Astrocyte (in vitro differentiated cells and primary cell): Measurements from ENCODE around the gene DYNLT5. TPM values are rescaled to one million over a fixed set of nuclear protein-coding genes. Genes with fewer than 3 reads are reported as not detected.
"Not testable (repeated sequence)": the region's sequence is repeated elsewhere in the genome, so short reads cannot be mapped to it uniquely, and the experiment has no call there.

Experiments
- DNase-seq: peaks from one replicate; pipeline ENCODE4 v3.0.0-alpha.2; 2010; ENCODE audit warnings: low read depth
- FAIRE-seq: peaks from 2 replicates; lab custom pipeline; 2011; peaks lifted over from hg19 to GRCh38; lab: Jason Lieb, UNC
- H2AFZ ChIP-seq: 2 replicates; pipeline ENCODE4 v1.6.0; 2012; ENCODE audit warnings: low read depth, low read length, inconsistent platforms
- H3K27ac ChIP-seq: 2 replicates; pipeline ENCODE4 v1.5.1; 2011; ENCODE audit warnings: low read depth, low read length, inconsistent platforms
- H3K27me3 ChIP-seq: 2 replicates; pipeline ENCODE4 v1.6.0; 2011; ENCODE audit warnings: low read length, inconsistent platforms; ENCODE audit not compliant: insufficient read depth
- H3K36me3 ChIP-seq: 2 replicates; pipeline ENCODE4 v1.5.1; 2011; ENCODE audit warnings: low read length, inconsistent platforms; ENCODE audit not compliant: insufficient read depth
- H3K4me1 ChIP-seq: 2 replicates; pipeline ENCODE4 v1.5.1; 2011; ENCODE audit warnings: low read length, inconsistent platforms; ENCODE audit not compliant: insufficient read depth
- H3K4me2 ChIP-seq: 2 replicates; pipeline ENCODE4 v1.6.0; 2012; ENCODE audit warnings: low read length, inconsistent platforms
- H3K4me3 ChIP-seq: 2 replicates; pipeline ENCODE4 v1.5.1; 2011; ENCODE audit warnings: low read depth, mild to moderate bottlenecking, low read length, inconsistent platforms; ENCODE audit not compliant: insufficient read depth
- H3K79me2 ChIP-seq: 2 replicates; pipeline ENCODE4 v1.6.0; 2012; ENCODE audit warnings: mild to moderate bottlenecking, low read length, inconsistent platforms; ENCODE audit not compliant: insufficient read depth
- H3K9ac ChIP-seq: 2 replicates; pipeline ENCODE4 v1.6.0; 2012; ENCODE audit warnings: mild to moderate bottlenecking, low read length, inconsistent platforms
- H3K9me3 ChIP-seq: 2 replicates; pipeline ENCODE4 v1.5.1; 2012; ENCODE audit warnings: low read depth, mild to moderate bottlenecking, low read length, inconsistent platforms; ENCODE audit not compliant: insufficient read depth
- H4K20me1 ChIP-seq: 2 replicates; pipeline ENCODE4 v1.6.0; 2012; ENCODE audit warnings: low read length, inconsistent platforms; ENCODE audit not compliant: insufficient read depth
- H3K27ac Mint-ChIP-seq: one replicate; pipeline ENCODE4 v1.8.0; 2021; ENCODE audit warnings: mild to moderate bottlenecking, mixed read lengths; ENCODE audit not compliant: unreplicated experiment
- H3K27me3 Mint-ChIP-seq: one replicate; pipeline ENCODE4 v1.8.0; 2021; ENCODE audit warnings: low read depth, mixed read lengths; ENCODE audit not compliant: unreplicated experiment
- H3K36me3 Mint-ChIP-seq: one replicate; pipeline ENCODE4 v1.8.0; 2021; ENCODE audit warnings: low read depth, mixed read lengths; ENCODE audit not compliant: unreplicated experiment
- H3K4me1 Mint-ChIP-seq: one replicate; pipeline ENCODE4 v1.8.0; 2021; ENCODE audit warnings: low read depth, mixed read lengths; ENCODE audit not compliant: unreplicated experiment
- H3K4me3 Mint-ChIP-seq: one replicate; pipeline ENCODE4 v1.8.0; 2021; ENCODE audit warnings: mild to moderate bottlenecking, moderate library complexity, mixed read lengths; ENCODE audit not compliant: unreplicated experiment
- H3K9me3 Mint-ChIP-seq: one replicate; pipeline ENCODE4 v1.8.0; 2021; ENCODE audit warnings: mild to moderate bottlenecking, mixed read lengths; ENCODE audit not compliant: unreplicated experiment
- EZH2 ChIP-seq: IDR thresholded peaks from 2 replicates; pipeline ENCODE4 v1.6.1; 2012; ENCODE audit warnings: mild to moderate bottlenecking, low read length, inconsistent platforms; ENCODE audit not compliant: insufficient read depth
- total RNA-seq: library from RNA; stranded (reverse); gene quantifications from 2 replicates; pipeline ENCODE4 v1.2.1, GENCODE V29; 2021
- TF ChIP-seq, protein P1 (sequence below): IDR thresholded peaks from 2 replicates; pipeline ENCODE4 v1.5.1; 2011; ENCODE audit warnings: low read depth, mild to moderate bottlenecking, inconsistent platforms, low read length, moderate library complexity; ENCODE audit not compliant: insufficient read depth

DYNLT5 gene
- total RNA-seq, 1 donor from 2014 or later: 0.20 TPM

DNA sequence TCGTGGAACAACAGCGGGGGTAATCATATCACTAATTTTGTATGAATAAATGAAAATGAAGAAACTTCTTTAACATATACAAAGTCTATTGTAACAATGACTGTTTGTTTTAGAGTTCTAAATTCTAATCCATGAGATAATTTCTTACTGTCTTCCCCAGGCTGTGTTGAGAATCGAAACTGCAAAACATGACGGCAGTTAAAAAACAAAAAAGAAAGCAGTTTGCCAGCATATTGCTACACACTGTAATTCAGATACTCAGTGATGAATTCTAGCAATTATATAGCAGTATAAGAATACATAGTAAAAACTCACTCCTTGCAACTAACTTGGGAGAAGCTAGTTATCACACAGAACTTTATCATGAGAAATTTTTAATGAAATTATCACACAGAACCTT, 26.7 kb downstream of the DYNLT5 start:
- TF ChIP-seq, protein P1, sequence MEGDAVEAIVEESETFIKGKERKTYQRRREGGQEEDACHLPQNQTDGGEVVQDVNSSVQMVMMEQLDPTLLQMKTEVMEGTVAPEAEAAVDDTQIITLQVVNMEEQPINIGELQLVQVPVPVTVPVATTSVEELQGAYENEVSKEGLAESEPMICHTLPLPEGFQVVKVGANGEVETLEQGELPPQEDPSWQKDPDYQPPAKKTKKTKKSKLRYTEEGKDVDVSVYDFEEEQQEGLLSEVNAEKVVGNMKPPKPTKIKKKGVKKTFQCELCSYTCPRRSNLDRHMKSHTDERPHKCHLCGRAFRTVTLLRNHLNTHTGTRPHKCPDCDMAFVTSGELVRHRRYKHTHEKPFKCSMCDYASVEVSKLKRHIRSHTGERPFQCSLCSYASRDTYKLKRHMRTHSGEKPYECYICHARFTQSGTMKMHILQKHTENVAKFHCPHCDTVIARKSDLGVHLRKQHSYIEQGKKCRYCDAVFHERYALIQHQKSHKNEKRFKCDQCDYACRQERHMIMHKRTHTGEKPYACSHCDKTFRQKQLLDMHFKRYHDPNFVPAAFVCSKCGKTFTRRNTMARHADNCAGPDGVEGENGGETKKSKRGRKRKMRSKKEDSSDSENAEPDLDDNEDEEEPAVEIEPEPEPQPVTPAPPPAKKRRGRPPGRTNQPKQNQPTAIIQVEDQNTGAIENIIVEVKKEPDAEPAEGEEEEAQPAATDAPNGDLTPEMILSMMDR: no peak
- TF ChIP-seq EZH2: no peak
- FAIRE-seq (no peak), DNase-seq (no peak)
- H3K27ac Mint-ChIP-seq: no peak overlapping the region
- Histone ChIP-seq H3K4me1 (no peaks in the 10 kb centered on the region), H3K4me3 (no peak overlapping the region), H3K27ac (no peak overlapping the region), H3K4me2 (no peak overlapping the region), H3K9me3 (no peaks in the 10 kb centered on the region), H4K20me1 (no peaks in the 10 kb centered on the region), H2AFZ (no peak overlapping the region), H3K36me3 (no peaks in the 10 kb centered on the region), H3K27me3 (no peaks in the 10 kb centered on the region), H3K79me2 (no peaks in the 10 kb centered on the region), H3K9ac (no peak overlapping the region)
- H3K4me3 Mint-ChIP-seq: no peak overlapping the region
- H3K9me3 Mint-ChIP-seq: peaks cover 7% of the 10 kb centered on the region
- peaks cover 3% of the 10 kb centered on the region for H3K36me3 Mint-ChIP-seq
- no peaks in the 10 kb centered on the region for H3K4me1 Mint-ChIP-seq
- H3K27me3 Mint-ChIP-seq: peaks cover 2% of the 10 kb centered on the region

DNA sequence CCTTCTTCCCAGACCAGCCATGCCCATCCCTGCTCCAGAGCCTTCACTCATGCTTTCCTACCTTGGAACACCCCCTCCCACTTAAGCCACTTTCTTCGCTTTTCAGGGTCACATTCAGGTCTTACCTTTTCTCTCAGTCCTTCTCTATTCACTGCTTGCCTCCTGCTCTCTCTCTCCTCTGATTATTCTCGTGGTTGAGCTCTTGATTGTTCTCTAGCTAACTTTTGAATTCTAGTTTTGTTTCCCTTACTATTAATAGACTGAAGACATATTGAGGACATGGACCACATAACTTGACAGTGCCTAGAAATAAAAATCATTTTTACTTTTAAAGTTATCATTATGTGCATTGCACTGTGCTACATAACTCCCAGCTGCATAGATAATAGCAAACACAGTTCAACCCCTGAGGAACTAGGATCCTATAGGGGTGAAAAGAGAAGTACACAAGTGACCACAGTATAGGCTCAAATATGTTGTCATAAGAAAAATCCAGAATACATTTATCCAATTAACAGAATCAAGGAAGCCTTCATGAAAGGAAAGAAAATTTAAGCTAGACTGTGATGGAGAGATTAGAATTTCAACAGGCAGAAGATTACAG, 27.3 kb downstream of the DYNLT5 start:
- no peaks in the 10 kb centered on the region for H3K79me2 ChIP-seq
- H3K9me3 ChIP-seq: no peaks in the 10 kb centered on the region
- no peak overlapping the region for H3K4me3 ChIP-seq
- H3K4me2 ChIP-seq: no peak overlapping the region
- DNase-seq (no peak), FAIRE-seq (no peak)
- Mint-ChIP-seq H3K4me1 (no peaks in the 10 kb centered on the region), H3K27me3 (peaks cover 2% of the 10 kb centered on the region), H3K27ac (no peak overlapping the region), H3K9me3 (peaks cover 12% of the 10 kb centered on the region), H3K4me3 (no peak overlapping the region), H3K36me3 (peaks cover 3% of the 10 kb centered on the region)
- no peaks in the 10 kb centered on the region for H3K4me1 ChIP-seq
- no peaks in the 10 kb centered on the region for H3K27me3 ChIP-seq
- no peak overlapping the region for H3K9ac ChIP-seq
- no peaks in the 10 kb centered on the region for H3K36me3 ChIP-seq
- no peaks in the 10 kb centered on the region for H4K20me1 ChIP-seq
- H3K27ac ChIP-seq: no peak overlapping the region
- no peak overlapping the region for H2AFZ ChIP-seq
- TF ChIP-seq, protein P1: no peak
- no peak for TF ChIP-seq EZH2

DNA sequence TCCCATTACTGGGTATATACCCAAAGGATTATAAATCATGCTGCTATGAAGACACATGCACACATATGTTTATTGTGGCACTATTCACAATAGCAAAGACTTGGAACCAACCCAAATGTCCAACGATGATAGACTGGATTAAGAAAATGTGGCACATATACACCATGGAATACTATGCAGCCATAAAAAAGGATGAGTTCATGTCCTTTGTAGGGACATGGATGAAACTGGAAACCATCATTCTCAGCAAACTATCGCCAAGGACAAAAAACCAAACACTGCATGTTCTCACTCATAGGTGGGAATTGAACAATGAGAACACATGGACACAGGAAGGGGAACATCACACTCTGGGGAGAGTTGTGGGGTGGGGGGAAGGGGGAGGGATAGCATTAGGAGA, 33.5 kb downstream of the DYNLT5 start:
- not testable (repeated sequence) for H3K9me3 Mint-ChIP-seq, H3K4me3 ChIP-seq, H3K4me1 Mint-ChIP-seq, H3K27me3 Mint-ChIP-seq, H4K20me1 ChIP-seq, H3K4me2 ChIP-seq, H3K36me3 ChIP-seq, H3K36me3 Mint-ChIP-seq, H3K27ac ChIP-seq, DNase-seq, H3K9ac ChIP-seq, H3K9me3 ChIP-seq, FAIRE-seq, H3K4me1 ChIP-seq, H3K27me3 ChIP-seq, H3K4me3 Mint-ChIP-seq, H2AFZ ChIP-seq, H3K27ac Mint-ChIP-seq, H3K79me2 ChIP-seq
